ENCODE measurements around the gene BMX.

GRCh38 chrX:15600049-15600448, 99.4 kb downstream of the BMX start:
- TF ChIP-seq ARNTL (CRISPR knock-in tag; IDR thresholded peaks at IDR 0.05; ENCODE audit: borderline replicate concordance, low read depth) (no peak), ZFP3 (CRISPR knock-in tag; IDR thresholded peaks at IDR 0.05) (no peak), ZFP30 (CRISPR knock-in tag; IDR thresholded peaks at IDR 0.05) (no peak), ESRRG (CRISPR knock-in tag; IDR thresholded peaks at IDR 0.05) (no peak), ZC3H10 (CRISPR knock-in tag; IDR thresholded peaks at IDR 0.05) (no peak), GLIS3 (CRISPR knock-in tag; IDR thresholded peaks at IDR 0.05) (no peak), TOX (CRISPR knock-in tag; IDR thresholded peaks at IDR 0.05; ENCODE audit: borderline replicate concordance) (no peak), PPARA (CRISPR knock-in tag; IDR thresholded peaks at IDR 0.05; ENCODE audit: borderline replicate concordance) (no peak), TCF4 (CRISPR knock-in tag; IDR thresholded peaks at IDR 0.05; ENCODE audit: borderline replicate concordance) (no peak), ZNF70 (CRISPR knock-in tag; IDR thresholded peaks at IDR 0.05) (no peak)
- TF ChIP-seq, protein P1, sequence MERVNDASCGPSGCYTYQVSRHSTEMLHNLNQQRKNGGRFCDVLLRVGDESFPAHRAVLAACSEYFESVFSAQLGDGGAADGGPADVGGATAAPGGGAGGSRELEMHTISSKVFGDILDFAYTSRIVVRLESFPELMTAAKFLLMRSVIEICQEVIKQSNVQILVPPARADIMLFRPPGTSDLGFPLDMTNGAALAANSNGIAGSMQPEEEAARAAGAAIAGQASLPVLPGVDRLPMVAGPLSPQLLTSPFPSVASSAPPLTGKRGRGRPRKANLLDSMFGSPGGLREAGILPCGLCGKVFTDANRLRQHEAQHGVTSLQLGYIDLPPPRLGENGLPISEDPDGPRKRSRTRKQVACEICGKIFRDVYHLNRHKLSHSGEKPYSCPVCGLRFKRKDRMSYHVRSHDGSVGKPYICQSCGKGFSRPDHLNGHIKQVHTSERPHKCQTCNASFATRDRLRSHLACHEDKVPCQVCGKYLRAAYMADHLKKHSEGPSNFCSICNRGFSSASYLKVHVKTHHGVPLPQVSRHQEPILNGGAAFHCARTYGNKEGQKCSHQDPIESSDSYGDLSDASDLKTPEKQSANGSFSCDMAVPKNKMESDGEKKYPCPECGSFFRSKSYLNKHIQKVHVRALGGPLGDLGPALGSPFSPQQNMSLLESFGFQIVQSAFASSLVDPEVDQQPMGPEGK (CRISPR knock-in tag; IDR thresholded peaks at IDR 0.05; ENCODE audit: borderline replicate concordance), result no peak

All from SK-N-SH treated with all-trans-retinoic acid at 6 μM for 48 hours (cell line).